Measurements from ENCODE around the gene TYRP1.

TYRP1 gene

DNA sequence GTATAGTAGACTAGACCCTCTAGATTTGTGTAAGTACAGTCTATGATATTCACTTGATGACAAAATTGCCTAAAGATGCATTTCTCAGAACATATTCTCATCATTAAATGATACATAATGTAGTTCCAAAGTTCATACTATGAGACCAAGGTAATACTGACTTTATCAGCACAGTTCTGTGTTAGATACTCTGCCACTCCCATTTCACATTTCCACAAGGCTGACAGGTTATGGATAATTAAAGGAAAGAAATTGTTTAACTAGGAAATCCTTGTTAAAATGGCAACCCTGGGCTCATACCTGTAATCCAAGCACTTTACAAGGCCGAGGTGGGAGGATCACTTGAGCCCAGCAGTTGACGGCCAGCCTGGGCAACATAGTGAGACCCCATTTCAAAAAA, 33.6 kb downstream of the TYRP1 start:
- DNase-seq (ENCODE audit: extremely low read depth, insufficient read length): no peak
- TF ChIP-seq CTCF (IDR thresholded peaks at IDR 0.05; ENCODE audit: insufficient read depth, low read length, poor library complexity, severe bottlenecking): no peak
- Histone ChIP-seq H3K4me3 (replicated peaks; ENCODE audit: low read depth, low read length) (no peak overlapping the region), H3K36me3 (ENCODE audit: control insufficient read depth, insufficient read depth, low read length) (no peaks in the 10 kb centered on the region), H3K27me3 (replicated peaks; ENCODE audit: control insufficient read depth, insufficient read depth, low read length) (no peaks in the 10 kb centered on the region)

DNA sequence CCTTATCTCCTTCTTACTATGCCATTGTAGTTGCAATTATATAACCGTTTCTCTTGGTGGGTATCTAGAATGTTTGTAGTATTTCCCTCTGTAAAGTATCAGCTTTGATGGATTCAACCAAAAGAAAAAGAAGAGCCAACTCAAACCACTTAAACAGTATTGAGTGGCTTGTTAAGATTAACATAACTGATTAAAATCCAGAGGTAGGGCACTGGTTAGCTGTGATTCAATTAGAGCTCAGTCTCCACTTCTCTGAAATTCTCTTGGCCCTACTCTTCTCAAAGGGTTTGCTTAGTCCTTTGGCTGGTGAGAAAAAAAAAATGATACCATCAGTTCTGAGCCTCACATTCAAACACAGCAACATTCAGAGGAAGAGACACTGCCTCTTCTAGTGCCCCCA, 37.0 kb downstream of the TYRP1 start:
- Histone ChIP-seq H3K27me3 (replicated peaks; ENCODE audit: control insufficient read depth, insufficient read depth, low read length) (no peaks in the 10 kb centered on the region), H3K36me3 (ENCODE audit: control insufficient read depth, insufficient read depth, low read length) (no peaks in the 10 kb centered on the region), H3K4me3 (replicated peaks; ENCODE audit: low read depth, low read length) (no peak overlapping the region)
- no peak for DNase-seq (ENCODE audit: extremely low read depth, insufficient read length)
- no peak for TF ChIP-seq CTCF (IDR thresholded peaks at IDR 0.05; ENCODE audit: insufficient read depth, low read length, poor library complexity, severe bottlenecking)

DNA sequence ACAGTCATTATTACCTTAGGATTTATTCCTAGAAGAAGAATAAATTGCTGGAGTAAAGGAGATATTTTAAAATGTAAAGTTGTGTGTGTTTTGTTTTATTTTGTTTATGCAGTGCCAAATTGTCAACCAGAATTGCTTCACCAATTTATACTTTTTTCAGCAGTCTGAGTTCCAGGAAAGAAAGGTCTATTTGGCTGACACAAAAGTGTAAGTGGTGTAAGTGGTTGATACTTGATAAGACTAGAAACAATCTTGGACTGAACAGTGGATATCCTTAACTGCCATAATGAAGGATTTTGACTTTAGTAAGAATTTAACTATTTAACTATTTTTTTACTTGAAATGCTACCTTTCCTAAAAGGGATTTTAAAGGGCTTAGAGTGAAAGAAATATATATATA, 37.7 kb downstream of the TYRP1 start:
- Histone ChIP-seq H3K36me3 (ENCODE audit: control insufficient read depth, insufficient read depth, low read length) (no peaks in the 10 kb centered on the region), H3K4me3 (replicated peaks; ENCODE audit: low read depth, low read length) (no peak overlapping the region), H3K27me3 (replicated peaks; ENCODE audit: control insufficient read depth, insufficient read depth, low read length) (no peaks in the 10 kb centered on the region)
- TF ChIP-seq CTCF (IDR thresholded peaks at IDR 0.05; ENCODE audit: insufficient read depth, low read length, poor library complexity, severe bottlenecking): no peak
- DNase-seq (ENCODE audit: extremely low read depth, insufficient read length): no peak

GRCh38 chr9:12732971-12733370, 39.8 kb downstream of the TYRP1 start:
- DNase-seq (ENCODE audit: extremely low read depth, insufficient read length): no peak
- Histone ChIP-seq H3K36me3 (ENCODE audit: control insufficient read depth, insufficient read depth, low read length) (no peaks in the 10 kb centered on the region), H3K27me3 (replicated peaks; ENCODE audit: control insufficient read depth, insufficient read depth, low read length) (no peaks in the 10 kb centered on the region), H3K4me3 (replicated peaks; ENCODE audit: low read depth, low read length) (no peak overlapping the region)
- TF ChIP-seq CTCF (IDR thresholded peaks at IDR 0.05; ENCODE audit: insufficient read depth, low read length, poor library complexity, severe bottlenecking): no peak

- no peaks in the 10 kb centered on the region for H3K27me3 ChIP-seq (replicated peaks; ENCODE audit: control insufficient read depth, insufficient read depth, low read length)
- DNase-seq (ENCODE audit: extremely low read depth, insufficient read length): peak; percentile 38
- H3K36me3 ChIP-seq (ENCODE audit: control insufficient read depth, insufficient read depth, low read length): no peaks in the 10 kb centered on the region
- no peak overlapping the region for H3K4me3 ChIP-seq (replicated peaks; ENCODE audit: low read depth, low read length)
- TF ChIP-seq CTCF (IDR thresholded peaks at IDR 0.05; ENCODE audit: insufficient read depth, low read length, poor library complexity, severe bottlenecking): no peak
These were observed 42.5 kb downstream of the TYRP1 start for GRCh38 chr9:12735665-12736064.

- Histone ChIP-seq H3K4me3 (replicated peaks; ENCODE audit: low read depth, low read length) (no peak overlapping the region), H3K36me3 (ENCODE audit: control insufficient read depth, insufficient read depth, low read length) (no peaks in the 10 kb centered on the region), H3K27me3 (replicated peaks; ENCODE audit: control insufficient read depth, insufficient read depth, low read length) (no peaks in the 10 kb centered on the region)
- no peak for TF ChIP-seq CTCF (IDR thresholded peaks at IDR 0.05; ENCODE audit: insufficient read depth, low read length, poor library complexity, severe bottlenecking)
- no peak for DNase-seq (ENCODE audit: extremely low read depth, insufficient read length)
These were observed 44.7 kb downstream of the TYRP1 start for GRCh38 chr9:12737871-12738270.
